Middle frontal gyrus (tissue), 1 donor: Measurements from ENCODE around the gene NFKB1.
"Not testable (repeated sequence)": the region's sequence is repeated elsewhere in the genome, so short reads cannot be mapped to it uniquely, and the experiment has no call there.

Experiments
- DNase-seq: peaks from one replicate; pipeline ENCODE4 v3.0.0-alpha.2; 2015; ENCODE audit warnings: low spot score; ENCODE audit errors: extremely low spot score

NFKB1 gene

DNA sequence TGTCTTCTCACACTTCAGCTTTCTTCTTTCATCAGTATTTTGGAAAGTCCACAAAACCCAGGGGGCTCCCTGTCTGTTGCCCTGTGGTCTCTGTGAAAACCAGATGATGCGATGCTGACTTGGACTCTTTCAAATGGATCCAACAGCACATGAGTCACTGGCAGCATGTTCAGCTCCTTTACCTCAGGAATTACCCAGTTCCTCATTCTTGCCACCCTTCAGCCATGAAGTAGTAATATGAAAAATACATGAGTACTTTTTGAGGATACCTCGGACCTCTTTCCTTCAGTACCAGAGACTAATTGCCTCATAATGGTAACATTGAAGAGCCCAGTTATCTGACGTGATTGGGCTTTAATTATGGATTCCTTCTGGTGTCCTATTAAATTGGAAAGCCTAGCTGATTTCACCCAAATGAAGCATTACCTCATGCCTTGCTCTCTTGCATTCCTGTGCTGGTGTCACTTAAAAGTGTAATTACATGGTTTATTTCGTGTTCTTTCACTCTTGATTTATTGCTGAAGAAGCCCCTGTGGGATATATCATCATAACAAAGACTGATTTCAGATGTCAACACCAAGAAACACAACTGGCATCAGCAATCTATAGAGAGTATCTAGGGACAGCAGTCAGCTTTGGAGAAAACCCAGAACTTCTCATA is 63.4 kb downstream of the NFKB1 start:
- DNase-seq = no peak

DNA sequence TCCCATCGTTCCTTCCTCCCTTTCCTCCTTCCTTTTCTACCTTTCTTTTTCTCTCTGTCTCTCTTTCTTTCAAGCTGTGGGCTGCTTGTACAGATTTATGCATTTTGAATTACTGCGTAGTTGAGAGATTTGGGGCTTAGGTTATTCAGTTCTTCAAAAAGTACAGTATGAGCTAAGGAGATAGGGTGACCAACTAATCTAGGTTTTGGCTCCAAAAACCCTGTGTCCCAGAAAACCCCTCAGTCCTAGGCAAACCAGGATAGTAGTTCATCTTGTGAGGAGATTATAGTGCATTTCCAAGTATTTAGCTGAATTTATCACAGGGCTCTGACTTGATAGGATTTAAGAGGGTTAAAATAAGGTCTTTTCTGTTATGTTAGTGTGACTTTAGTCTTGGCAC is 64.5 kb downstream of the NFKB1 start:
- DNase-seq = no peak

DNA sequence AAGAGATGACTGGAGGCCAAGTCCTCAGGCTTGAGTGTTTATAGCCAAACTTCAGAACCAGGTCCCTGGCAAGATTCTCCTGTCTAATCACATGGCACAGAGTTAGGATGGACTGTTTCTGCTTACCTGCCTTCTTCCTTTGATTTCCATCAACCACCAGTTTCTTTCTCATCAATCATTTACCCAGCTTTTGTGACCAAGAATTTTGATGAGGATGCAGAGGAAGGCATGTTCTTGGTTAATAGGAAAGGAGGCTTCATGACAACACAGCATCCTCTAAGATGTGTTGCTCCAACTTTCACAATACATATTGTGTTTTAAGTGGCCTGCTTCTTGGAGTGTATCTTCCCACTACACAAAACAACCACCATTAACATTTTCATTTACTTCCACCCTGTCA is 65.3 kb downstream of the NFKB1 start:
- DNase-seq = no peak

DNA sequence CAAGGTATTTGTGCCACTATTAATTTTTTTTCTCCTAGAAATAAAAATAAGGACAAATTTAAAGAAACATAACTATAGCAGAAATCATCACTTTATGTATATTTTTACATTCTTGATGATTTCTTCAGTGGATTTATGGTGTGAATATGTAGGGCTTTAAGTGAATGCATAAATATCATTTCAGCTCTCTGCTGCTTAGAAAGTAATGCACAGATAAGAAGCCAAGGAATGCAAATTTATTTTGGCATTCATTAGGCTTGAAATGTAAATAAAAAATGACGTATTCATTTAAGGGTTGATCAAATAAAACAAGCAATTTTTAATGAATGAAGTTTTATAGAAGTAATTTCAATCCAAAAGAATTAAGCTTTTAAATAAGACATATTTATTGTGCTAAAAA is 66.3 kb downstream of the NFKB1 start:
- no peak for DNase-seq

DNA sequence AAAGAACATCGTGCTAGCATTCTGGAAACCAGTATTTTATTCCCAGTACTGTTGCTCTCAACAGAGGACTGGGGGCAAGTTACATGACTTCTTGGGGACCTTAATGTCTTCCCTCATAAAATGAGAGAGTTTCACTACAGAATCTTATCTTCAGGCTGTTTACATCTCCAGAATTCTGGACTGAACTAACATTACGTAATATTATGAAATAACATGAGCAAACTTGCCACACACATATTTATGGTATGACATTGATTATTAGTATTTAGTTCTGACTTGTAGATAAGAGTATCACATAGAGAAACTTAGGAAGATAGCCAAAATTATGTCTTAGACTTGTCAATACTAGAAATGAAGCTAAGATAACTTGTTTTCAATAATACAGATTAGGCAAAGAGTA is 68.0 kb downstream of the NFKB1 start:
- no peak for DNase-seq

DNA sequence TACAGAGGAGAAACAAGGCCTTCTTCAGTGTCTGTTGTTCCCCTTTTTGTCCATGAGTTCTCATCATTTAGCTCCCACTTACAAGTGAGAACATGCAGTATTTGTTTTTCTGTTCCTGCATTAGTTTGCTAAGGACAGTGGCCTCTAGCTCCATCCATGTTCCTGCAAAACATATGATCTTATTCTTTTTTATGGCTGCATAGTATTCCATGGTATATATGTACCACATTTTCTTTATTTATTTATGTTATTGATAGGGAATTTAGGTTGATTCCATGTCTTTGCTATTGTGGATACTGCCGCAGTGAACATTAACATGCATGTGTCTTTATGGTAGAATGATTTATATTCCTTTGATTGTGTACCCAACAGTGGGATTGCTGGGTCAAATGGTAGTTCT is 69.1 kb downstream of the NFKB1 start:
- DNase-seq = not testable (repeated sequence)

DNA sequence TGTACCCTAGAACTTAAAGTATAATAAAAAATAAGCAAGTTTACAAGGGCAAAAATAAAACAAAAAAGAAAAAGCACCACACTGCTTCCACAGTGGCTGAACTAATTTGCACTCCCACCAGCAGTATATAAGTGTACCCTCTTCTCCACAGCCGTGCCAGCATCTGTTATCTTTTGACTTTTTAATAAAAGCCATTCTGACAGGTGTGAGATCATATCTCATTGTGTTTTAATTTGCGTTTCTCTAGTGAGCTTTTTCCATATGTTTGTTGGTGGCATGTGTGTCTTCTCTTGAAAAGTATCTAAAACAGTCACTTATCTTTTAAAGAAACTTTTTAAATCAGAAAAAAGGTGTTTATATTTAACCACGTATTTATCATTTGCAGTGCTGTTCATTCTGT is 71.3 kb downstream of the NFKB1 start:
- DNase-seq = no peak

DNA sequence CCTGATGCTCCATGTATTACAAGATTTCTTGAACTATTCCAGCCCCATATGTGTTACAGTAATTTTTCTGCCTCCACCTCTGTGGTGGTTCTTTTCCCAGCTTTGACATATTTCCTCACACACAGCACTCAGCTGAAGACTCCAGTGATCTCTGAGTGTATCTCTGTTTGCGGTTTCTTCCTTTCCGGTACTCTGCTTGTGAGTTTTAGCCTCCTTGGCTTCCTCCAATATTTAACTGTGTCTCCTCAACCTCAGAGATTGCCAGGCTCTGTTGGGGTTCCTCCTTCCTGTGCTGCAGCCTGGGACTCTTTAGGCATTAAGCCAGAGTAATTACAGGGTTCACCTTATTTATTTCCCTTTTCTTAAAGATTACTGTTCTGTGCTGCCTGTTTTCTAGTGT is 73.2 kb downstream of the NFKB1 start:
- no peak for DNase-seq

DNA sequence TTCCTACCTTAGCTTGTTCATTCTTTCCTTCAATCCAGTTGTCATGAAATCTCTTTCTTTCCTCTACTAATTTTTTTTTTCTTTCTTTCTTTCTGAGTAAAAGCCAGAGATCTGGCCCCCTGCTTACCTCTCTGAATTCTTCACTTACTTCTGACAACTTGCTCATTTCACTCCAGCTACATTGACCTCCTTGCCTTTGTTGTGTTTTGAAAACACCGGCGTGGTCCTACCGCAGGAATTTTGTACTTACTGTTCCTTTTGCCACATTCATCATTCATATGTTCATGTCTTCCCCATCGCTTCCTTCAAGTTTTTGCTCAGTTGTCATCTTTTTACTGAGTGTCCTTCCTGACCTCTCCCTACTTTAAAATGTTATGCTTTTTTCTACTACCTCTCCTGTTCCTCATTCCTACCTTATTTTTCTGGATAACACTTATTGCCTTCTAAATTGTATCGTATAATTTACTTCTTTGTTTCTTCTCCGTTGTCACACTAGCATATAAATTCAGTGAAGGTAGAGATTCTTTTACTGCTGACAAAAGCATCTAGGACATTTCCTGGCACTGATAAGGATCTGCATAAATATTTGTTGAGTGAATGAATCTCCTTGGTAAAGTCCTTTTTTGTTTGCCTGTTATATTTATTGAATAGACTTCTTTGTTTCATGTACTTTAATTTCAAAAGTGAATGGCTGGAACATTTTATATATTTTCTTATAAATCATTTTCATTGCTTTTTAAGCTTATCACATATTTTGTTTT is 74.4 kb downstream of the NFKB1 start:
- no peak for DNase-seq

DNA sequence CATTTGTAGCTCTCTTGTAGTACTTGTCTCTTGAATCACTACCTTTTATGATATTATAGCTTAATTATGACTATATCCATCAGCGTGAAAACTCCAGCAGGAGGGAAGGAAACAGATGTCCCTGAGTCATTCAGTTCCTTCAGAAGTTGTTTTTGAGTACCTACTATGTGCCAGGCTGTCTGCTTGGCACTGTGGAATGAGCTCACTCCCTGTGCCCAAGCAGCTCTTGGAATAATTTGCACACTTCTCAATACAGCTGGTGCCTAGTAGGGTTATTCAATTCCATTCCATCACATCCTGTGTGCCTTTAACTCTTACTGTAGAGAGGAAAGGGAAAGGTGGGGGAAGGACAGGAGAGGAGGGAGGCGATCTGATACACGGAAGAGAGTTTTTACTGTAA is 77.1 kb downstream of the NFKB1 start:
- DNase-seq = no peak

DNA sequence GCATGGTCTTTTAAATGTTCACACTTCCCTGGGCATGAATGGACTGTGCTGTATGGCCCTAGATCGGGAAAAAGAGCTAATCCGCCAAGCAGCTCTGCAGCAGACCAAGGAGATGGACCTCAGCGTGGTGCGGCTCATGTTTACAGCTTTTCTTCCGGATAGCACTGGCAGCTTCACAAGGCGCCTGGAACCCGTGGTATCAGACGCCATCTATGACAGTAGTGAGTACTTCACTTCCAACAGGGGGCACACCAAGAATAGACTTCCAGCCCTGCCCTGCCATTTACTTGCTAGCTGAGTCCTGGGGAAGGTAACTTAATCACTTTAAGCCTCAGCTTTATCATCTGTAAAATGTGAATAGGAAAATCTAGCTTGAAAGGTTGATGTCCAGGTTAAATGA is 77.7 kb downstream of the NFKB1 start:
- no peak for DNase-seq

DNA sequence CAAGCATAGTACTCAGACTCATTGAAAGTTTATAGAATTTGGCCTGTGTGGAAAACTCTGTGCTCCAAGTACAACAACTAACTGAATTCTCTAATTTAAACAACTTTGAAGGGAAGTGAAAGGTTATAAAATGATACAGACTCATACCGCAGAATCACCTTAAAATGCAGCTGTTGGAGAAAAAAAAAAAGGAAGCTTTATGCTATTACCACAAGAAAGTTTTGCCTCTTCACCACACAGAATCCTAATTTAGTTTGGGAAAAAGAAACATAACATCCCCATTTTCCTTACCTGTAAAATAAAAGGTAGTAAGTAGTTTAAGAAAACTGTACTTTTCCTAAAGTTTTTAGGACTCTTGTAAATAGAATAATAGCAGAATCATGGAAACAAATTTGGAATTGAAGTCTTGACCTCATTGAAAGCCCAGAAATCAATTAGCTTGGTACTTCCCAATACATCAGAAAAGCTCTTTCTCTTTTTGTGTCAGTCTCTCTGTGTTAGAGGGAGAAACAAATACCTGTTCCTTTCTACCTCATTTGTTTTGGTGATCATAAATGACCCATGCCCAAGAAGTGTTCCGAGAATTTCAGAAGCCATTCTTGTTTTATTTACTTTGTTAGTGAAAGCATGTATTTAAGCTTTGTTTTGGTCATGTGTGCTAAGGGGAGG is 78.8 kb downstream of the NFKB1 start:
- DNase-seq = no peak

DNA sequence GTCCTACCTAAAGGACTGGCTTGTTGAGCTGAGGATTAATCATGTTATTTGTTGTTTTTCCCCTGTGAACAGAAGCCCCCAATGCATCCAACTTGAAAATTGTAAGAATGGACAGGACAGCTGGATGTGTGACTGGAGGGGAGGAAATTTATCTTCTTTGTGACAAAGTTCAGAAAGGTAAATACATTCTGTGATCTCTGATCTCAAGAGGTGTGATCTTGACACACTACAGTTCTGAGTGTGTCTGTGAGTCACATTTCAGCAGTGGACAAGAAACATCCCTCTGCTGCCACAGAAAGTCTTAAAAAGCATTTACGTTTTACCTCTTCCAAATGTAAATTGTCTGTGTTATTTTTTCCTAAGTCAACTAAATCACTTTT is 79.3 kb downstream of the NFKB1 start:
- DNase-seq = no peak

DNA sequence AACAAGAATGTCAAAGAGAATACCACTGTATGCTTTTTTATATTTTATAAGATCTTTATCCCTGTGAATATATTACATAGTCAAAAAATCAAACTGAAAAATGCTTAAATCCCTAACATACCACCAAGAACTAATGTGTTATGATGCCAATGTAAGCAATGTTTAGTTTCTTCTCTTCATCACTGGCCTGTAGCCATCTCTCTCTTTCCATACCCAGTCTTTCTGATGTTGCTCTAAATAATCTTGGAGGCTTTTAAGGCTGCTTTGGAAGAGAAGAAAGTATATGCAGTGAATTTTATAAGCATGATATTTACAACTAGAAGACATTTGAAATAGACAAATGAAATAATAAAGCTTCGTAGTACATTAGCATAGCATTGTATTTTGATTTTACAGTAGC is 82.9 kb downstream of the NFKB1 start:
- DNase-seq = no peak

DNA sequence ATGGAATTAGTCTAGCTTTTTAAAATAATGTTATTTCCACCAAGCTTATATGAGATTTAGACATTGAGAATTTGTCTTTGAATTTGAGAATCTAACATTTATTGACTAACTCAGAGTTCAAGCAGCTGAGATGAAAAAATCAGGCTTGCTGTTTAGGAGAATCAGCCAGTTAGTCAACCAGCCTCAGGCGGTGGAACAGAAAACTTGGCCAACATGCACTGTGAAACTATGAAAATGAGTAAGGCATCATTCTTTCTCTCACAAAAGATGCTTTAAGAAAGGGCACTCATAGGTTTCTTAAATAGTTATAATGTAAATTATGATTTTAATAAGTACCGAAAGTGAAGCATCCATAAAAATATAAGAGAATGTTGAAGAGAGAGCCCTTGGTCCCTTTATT is 84.2 kb downstream of the NFKB1 start:
- no peak for DNase-seq

DNA sequence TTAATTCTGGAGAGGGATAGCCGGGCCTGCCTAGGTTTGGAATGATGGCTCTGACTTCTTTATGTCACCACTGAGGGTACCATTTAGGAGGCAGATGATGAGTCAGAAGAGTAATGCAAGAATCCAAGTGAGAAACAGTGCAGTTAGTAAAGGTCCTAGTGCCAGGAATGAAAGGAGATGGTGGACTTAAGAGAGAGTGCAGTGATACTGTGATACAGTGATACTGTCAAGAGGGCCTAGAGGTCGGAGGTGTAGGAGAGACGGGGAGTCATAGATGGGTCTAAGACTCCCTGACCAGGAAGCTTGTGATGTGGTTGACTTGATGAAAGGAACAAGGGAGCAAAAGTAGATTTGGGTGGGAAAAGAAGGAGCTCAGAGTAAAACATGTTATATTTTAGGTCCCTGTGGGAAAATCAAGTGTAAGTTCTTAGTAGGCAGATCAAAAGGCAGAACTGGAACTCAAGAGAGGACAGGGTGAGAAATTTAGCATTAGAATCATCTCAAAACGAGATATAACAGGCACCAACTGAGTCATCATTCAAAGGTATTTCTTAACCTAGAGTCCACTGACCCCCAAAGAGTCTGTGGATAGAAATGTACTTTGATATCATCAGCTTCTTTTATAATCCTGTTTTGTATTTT is 85.0 kb downstream of the NFKB1 start:
- no peak for DNase-seq

DNA sequence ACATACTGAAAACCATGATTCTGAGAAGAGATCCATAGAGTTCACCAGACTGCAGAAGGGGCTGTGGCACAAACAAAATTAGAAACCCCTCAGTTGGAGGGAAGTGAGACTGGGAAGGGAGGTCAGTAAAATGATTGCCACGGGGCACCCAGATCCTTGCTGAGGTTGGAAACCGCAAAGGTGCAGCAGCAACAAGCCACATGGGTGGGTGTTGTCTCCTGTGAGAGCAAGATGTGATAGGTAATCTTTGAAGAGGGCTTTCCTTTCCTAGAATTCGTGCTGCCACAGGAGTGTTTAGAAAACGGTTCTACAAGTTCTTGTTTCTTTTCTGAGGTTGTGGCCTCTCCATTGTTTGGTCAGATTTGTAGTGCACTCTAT is 85.5 kb downstream of the NFKB1 start:
- DNase-seq = no peak

DNA sequence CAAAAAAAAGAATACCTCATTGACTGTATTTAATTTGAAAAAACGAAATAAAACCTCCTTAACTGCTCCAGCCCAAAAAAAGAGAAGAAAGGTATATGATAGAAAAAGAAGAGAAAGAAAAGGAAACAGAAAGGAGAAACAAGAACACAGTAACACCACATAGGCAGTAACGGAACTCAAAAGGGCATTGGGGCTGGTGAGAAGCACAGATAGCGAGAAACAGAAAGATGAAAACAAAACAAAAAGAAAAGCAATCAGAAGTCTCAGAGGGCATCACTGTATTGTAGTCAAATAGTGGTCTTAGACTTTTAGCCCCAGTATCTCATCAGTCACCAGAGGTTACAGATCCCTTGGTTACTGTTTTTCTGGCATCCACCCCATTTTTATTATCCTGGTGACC is 88.6 kb downstream of the NFKB1 start:
- no peak for DNase-seq

DNA sequence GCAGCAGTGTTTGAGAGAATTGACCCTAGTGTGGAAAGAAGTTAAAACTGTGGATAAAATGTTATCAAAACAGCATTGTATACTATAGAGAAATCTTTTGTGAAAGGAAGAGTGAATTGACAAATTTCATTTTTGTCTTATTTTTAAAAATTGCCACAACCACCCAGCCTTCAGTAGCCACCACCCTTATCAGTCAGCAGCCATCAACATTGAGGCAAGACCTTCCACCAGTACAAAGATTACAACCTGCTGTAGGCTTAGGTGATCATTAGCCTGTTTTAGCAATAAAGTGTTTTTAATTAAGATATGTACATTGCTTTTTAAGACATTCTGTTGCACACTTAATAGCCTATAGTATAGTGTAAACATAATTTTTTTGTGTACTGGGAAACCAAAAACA is 91.1 kb downstream of the NFKB1 start:
- DNase-seq = no peak

DNA sequence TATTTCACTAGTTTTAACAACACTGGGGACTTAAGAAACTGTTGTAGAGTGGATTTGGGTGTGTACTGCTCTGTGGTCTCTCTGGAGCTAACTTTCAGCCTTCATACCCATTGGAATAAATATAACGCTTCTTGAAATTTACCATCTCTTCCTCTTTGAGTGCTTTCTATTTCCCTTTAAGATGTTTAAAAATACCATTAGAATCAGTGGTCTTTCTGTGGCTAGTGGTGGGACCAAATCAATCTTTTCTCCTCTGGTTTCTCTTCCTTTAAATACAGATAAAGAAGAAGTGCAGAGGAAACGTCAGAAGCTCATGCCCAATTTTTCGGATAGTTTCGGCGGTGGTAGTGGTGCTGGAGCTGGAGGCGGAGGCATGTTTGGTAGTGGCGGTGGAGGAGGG is 92.0 kb downstream of the NFKB1 start:
- DNase-seq = no peak

DNA sequence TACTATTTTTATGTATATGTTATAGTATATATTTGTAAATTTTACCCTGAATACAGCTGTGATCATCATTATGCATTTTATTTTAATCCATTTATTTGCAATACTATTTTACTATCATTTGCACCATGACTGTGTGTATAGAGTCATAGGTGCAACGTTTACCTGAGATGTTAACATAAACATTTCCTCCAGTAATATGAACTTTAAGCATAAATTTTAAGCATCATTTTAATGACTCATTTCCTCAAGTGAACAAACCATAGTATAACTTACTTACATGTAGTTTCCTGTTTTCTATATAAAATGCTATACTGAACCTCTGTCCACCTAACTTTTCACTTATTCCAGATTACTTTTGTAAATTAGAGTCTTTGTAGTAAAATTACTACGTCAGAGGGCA is 92.8 kb downstream of the NFKB1 start:
- no peak for DNase-seq

DNA sequence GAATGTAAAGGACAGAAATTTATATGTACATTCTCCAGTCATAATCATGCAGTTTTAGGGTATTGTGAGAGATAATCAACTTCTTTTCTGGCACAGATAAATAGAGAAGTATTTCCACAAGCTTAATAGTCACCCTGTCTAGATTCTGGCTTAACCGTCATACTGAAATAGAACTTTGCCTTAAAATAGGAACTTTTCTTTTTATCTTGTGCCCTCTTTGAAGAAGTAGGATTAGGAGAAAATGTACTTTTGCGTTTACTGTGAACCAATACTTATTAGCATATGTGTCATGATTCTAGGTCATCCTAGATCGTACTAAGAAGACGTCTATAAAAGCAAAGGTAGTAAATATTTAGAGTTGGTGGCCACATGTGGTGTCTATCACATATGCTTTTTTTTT is 95.4 kb downstream of the NFKB1 start:
- no peak for DNase-seq
